Activated T-cell treated with anti-CD3 and anti-CD28 coated beads for 1 hour (primary cell): ENCODE data around the gene NIT1.
A peak's percentile ranks its signal among the peaks of the same experiment; 100 is the strongest.

Experiments used
- DNase-seq: peaks from one replicate; pipeline ENCODE4 v3.0.0-alpha.2; 2020; ENCODE audit warnings: low read depth

Gene NIT1

GRCh38 chr1:161157867-161158266, 40.0 kb downstream of the NIT1 start:
- no peak for DNase-seq

GRCh38 chr1:161158316-161159010, 40.6 kb downstream of the NIT1 start:
- DNase-seq: no peak

GRCh38 chr1:161159087-161159912, 41.4 kb downstream of the NIT1 start, which contains the start of gene USP21:
Gene USP21 (plus strand): TSS chr1:161159500. CDS start chr1:161160641, 1,141 bp downstream.
- peak; percentile 90 for DNase-seq

GRCh38 chr1:161159913-161160243, 42.0 kb downstream of the NIT1 start:
- no peak for DNase-seq

GRCh38 chr1:161160671-161161145, 42.8 kb downstream of the NIT1 start:
- DNase-seq: no peak

- no peak for DNase-seq
Measured at GRCh38 chr1:161161652-161162051, 43.7 kb downstream of the NIT1 start.

GRCh38 chr1:161162052-161162451, 44.1 kb downstream of the NIT1 start:
- DNase-seq: no peak

GRCh38 chr1:161162806-161163205, 44.9 kb downstream of the NIT1 start:
- DNase-seq: no peak

- no peak for DNase-seq
Measured at GRCh38 chr1:161163793-161164192, 45.9 kb downstream of the NIT1 start.

- DNase-seq: no peak
Measured at GRCh38 chr1:161164901-161165610, 47.2 kb downstream of the NIT1 start.

GRCh38 chr1:161165742-161166668, 48.1 kb downstream of the NIT1 start, which contains the start of gene PPOX:
Gene PPOX (plus strand): TSS chr1:161166426. CDS start chr1:161166848, 422 bp downstream.
- DNase-seq: peak; percentile 83

GRCh38 chr1:161166669-161167548, 49.0 kb downstream of the NIT1 start:
- no peak for DNase-seq

- no peak for DNase-seq
Measured at GRCh38 chr1:161168906-161169305, 51.0 kb downstream of the NIT1 start.
